ENCODE measurements around the gene SP3. TPM values are rescaled to one million over a fixed set of nuclear protein-coding genes. Genes with fewer than 3 reads are reported as not detected.
A peak's percentile ranks its signal among the peaks of the same experiment; 100 is the strongest.

The SP3 gene
- total and polyA plus RNA-seq, 9 of the 15 experiments (the other 6 are each of a cell fraction or from before 2014, with no cell fraction given): 12.0 to 106 (median 74.9) TPM

DNA sequence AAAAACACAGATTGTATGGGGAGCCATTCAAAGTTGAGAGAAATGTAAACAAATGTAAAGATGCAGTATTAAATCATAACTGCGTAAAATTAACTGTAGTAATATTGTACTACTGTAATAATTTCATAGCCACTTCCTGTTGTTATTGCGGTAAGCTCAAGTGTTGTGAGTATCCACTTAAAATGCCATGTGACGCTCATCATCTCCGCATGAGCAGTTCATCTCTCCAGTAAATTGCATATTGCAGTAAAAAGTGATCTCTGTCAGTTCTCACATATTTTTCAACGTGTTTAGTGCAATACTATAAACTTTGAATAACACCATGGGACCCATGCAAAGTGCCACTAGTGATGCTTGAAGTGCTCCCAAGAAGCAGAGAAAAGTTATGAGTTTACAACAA lies 41.8 kb upstream of the SP3 start (continued):
- TF ChIP-seq EP400 (IDR thresholded peaks at IDR 0.05) (no peak), ARNT (IDR thresholded peaks at IDR 0.05) (no peak), ZNF76 (CRISPR knock-in tag; IDR thresholded peaks at IDR 0.05; ENCODE audit: borderline replicate concordance) (no peak), TCF7L2 (IDR thresholded peaks at IDR 0.05; ENCODE audit: low read depth, low read length) (no peak), ZNF197 (CRISPR knock-in tag; IDR thresholded peaks at IDR 0.05; ENCODE audit: low read depth) (no peak), HMGN3 (IDR thresholded peaks at IDR 0.05; ENCODE audit: borderline replicate concordance, extremely low read depth, insufficient read length, low read depth, low read length) (no peak)
- TF ChIP-seq, protein P1, sequence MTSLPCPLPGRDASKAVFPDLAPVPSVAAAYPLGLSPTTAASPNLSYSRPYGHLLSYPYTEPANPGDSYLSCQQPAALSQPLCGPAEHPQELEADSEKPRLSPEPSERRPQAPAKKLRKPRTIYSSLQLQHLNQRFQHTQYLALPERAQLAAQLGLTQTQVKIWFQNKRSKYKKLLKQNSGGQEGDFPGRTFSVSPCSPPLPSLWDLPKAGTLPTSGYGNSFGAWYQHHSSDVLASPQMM (CRISPR knock-in tag; IDR thresholded peaks at IDR 0.05): no peak

DNA sequence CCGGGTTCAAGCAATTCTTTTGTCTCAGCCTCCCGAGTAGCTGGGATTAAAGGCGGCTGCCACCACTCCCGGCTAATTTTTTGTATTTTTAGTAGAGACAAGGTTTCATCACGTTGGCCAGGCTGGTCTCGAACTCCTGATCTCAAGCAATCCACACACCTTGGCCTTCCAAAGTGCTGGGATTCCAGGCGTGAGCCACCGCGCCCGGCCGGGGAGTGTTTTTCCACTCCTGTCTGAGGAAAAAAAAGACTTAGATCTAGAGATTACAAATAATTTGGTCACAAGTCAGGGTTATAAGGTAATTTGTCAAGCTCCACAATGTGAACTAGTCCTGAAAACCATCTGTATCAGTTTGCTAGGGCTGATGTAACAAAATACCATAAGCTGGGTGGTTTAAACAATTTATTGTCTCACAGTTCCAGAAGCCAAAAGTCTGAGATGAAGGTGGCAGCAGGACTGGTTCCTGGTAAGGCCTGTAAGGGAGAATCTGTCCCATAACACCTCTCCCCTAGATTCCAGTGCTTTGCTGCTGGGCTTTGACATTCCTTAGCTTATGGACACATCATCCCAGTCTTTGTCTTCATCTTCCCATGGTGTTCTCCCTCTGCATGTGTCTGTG lies 40.7 kb upstream of the SP3 start:
- TF ChIP-seq ZNF707 (CRISPR knock-in tag; conservative IDR thresholded peaks at IDR 0.05): no peak
- peak; percentile 72; the same call in 1 of the 2 replicates for TF ChIP-seq ZNF12 (CRISPR knock-in tag; IDR thresholded peaks at IDR 0.05)
- Histone ChIP-seq H3K4me2 (ENCODE audit: insufficient read depth, low read length) (no peak overlapping the region), H3K27me3 (ENCODE audit: control insufficient read depth in 2 of 2, insufficient read depth in 2 of 2, low read length in 2 of 2) (peaks cover 2 to 4% of the 10 kb centered on the region in 2 experiments; a peak in 3 of 5 replicates), H3K4me1 (replicated peaks in 1 of 2; ENCODE audit: control insufficient read depth in 2 of 2, insufficient read depth in 2 of 2, low read length in 2 of 2) (peaks cover 0 to 10% of the 10 kb centered on the region in 2 experiments; a peak in 2 of 5 replicates), H3K36me3 (ENCODE audit: control insufficient read depth, insufficient read depth, low read length) (no peaks in the 10 kb centered on the region), H3K9ac (ENCODE audit: insufficient read depth in 1 of 2, low read depth in 2 of 2, low read length in 2 of 2) (no peak overlapping the region), H2AFZ (ENCODE audit: low read depth, low read length) (no peak overlapping the region), H3K9me3 (replicated peaks; ENCODE audit: control insufficient read depth, insufficient read depth, low read depth, low read length) (no peaks in the 10 kb centered on the region), H3K4me3 (no peak overlapping the region), H3K79me2 (ENCODE audit: control insufficient read depth, insufficient read depth, low read length) (no peaks in the 10 kb centered on the region), H4K20me1 (replicated peaks; ENCODE audit: control insufficient read depth, insufficient read depth, low read length) (no peaks in the 10 kb centered on the region), H3K27ac (ENCODE audit: extremely low read depth, low read depth, low read length) (no peak overlapping the region), H3K9me1 (ENCODE audit: control insufficient read depth, insufficient read depth, low read length) (no peaks in the 10 kb centered on the region)
- BruUV-seq (replicated peaks): no TSS peak
- ChIA-PET POLR2A (interaction anchor here (1.0 kb wide), 1 partner anchor 9 kb away, joined by 3 read pairs; no protein-coding TSS in a partner anchor), CTCF (ENCODE audit: low intra/inter-chr PET ratio) (no interaction called here)
- DNase-seq (ENCODE audit: extremely low read depth in 1 of 4, low spot score in 3 of 4) (no peak), FAIRE-seq (no peak), ATAC-seq (no peak)
- intact Hi-C loops (cut with micrococcal nuclease): no loop called here
- WGBS (ENCODE audit: insufficient coverage, low coverage, missing lambda C conversion rate): 38% methylated on average over 11 of the region's 11 CpGs
- in situ Hi-C loops (cut with MboI): no loop called here

Data from K562 (cell line).